CD4-positive, alpha-beta T cell treated with Interleukin-4 for 4 hours (primary cell): ENCODE measurements around the gene ITFG1.

Source experiments
- DNase-seq: peaks from one replicate; pipeline ENCODE4 v3.0.0-alpha.2; 2020

The ITFG1 gene

GRCh38 chr16:47320546-47321310 is 140.1 kb downstream of the ITFG1 start:
- no peak for DNase-seq

- no peak for DNase-seq
These were observed 143.2 kb downstream of the ITFG1 start for GRCh38 chr16:47317465-47318240.

- DNase-seq: no peak
These were observed 144.3 kb downstream of the ITFG1 start for GRCh38 chr16:47316442-47317015.

- no peak for DNase-seq
These were observed 148.9 kb downstream of the ITFG1 start for GRCh38 chr16:47311738-47312505.

GRCh38 chr16:47310792-47311211 is 150.1 kb downstream of the ITFG1 start:
- no peak for DNase-seq

- no peak for DNase-seq
These were observed 151.1 kb downstream of the ITFG1 start for GRCh38 chr16:47309581-47310312.

GRCh38 chr16:47308601-47309000 is 152.3 kb downstream of the ITFG1 start:
- no peak for DNase-seq

GRCh38 chr16:47304563-47304962 is 156.3 kb downstream of the ITFG1 start:
- no peak for DNase-seq

DNA sequence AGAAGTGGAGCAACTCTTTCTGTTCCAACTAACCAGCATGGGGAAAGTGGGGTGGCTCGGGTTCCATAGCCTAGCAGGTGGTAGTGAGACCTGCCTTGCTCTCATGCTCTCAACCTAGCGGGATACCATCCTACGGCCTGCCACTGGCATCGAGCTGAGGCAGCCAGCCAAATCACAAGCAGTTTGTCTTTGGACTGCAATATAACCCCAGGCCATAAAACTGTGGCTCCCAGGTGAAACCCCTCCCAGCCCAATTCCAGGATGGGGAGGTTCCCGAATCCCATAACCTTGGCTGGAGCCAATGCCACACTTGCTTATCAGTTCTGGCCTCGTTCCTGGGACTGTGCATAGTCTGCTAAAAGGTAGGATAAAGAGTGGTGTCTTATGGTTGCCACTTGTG is 161.3 kb downstream of the ITFG1 start:
- no peak for DNase-seq

- no peak for DNase-seq
These were observed 175.9 kb downstream of the ITFG1 start for GRCh38 chr16:47284999-47285398.

- no peak for DNase-seq
These were observed 182.4 kb downstream of the ITFG1 start for GRCh38 chr16:47278306-47278970.

- no peak for DNase-seq
These were observed 184.3 kb downstream of the ITFG1 start for GRCh38 chr16:47276522-47276921.

DNA sequence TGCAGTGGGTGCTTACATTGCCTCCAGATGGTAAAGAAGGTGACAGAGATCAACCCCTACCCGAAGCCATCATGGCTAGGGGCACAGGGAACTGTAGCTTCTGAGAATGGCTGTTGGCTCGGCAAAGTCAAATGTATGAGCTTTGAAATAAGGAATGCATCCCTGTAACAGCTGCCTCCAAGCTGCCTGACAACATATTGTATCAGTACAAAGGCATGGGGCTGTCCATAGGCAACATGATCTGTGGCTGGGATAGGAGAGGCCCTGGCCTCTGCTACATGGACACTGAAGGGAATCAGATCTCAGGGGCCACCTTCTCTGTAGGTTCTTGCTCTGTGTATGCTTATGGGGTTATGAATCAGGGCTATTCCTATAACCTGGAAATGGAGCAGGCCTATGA is 197.9 kb downstream of the ITFG1 start:
- DNase-seq: no peak

- DNase-seq: no peak
These were observed 200.4 kb downstream of the ITFG1 start for GRCh38 chr16:47260503-47260902.

DNA sequence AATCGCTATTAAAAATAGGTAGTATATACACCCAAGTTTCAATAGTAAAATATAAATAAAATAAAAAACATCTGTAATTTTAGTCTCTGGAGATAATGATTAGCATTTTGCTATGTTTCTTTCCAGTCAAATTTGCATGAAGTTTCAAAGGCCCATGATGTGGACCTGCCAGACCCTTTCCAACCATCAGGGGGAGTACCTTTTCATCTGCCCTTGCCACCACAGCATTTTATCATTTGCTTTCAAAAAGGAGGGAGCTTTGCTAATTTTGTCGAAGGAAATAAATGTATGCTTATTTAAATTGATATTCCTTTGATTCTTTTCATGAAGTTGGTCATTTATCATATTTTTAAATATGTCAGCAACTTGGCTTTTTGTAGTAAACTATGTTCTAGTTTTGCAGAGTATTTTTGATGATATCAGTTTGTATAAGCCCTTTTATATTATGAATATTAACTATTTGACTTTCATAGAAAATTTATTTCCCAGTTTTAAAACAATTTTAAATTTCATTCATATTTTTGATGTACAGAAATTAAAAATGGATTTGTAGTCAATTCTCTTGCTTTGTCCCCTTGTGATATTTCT is 201.9 kb downstream of the ITFG1 start:
- peak; percentile 11 for DNase-seq

DNA sequence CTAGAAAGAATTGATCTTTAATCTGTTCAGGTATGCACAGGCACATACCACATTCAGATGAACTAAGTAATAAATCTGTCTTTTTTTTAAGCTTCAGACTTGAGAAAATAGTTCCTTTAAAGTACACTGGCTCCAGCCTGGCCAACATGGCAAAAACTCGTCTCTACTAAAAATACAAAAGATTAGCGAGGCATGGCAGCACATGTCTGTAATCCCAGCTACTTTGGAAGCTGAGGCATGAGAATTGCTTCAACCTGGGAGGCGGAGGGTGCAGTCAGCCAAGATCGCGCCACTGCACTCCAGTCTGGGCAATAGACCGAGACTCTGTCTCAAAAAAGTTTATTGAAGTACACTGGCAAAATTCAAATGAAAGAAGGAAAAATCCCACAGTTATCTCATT is 206.1 kb downstream of the ITFG1 start:
- DNase-seq: no peak

DNA sequence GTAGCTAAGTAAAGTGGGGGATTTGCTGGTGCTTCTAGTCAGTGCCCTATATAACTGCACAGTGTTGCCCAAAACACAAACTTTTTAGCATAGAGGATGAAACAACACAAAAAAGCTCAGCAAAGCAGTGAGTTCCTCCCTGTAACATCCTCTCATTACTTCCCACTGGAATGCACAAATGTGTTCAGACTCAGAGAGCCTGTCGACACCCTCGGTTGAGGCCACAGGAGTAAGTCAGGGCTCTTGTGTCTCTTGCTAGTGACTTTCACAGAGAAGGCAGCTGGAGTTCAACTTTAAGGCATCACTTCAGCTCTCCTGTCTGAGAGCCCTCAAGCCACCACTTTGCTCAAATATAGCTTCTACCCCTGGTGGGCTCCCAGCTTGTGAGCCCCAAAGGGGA is 209.9 kb downstream of the ITFG1 start:
- DNase-seq: no peak

GRCh38 chr16:47247690-47248089 is 213.2 kb downstream of the ITFG1 start:
- DNase-seq: no peak

DNA sequence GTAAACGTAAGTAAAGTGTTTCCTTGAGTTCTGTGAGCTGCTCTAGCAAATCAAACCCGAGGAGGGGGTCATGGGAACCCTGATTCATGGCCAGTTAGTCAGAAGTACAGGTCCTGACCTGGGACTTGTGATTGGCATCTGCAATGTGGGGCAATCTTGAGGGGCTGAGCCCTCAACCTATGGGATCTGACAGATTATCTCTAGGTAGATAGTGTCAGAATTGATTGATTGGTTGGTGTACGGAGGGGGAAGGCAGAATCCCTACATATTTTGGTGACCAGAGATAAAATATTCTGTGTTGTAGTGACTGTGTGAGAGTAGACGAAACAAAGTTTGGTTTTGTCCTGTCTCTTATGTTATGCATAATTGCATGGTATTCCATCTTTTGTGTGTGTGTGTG is 216.7 kb downstream of the ITFG1 start:
- DNase-seq: no peak

DNA sequence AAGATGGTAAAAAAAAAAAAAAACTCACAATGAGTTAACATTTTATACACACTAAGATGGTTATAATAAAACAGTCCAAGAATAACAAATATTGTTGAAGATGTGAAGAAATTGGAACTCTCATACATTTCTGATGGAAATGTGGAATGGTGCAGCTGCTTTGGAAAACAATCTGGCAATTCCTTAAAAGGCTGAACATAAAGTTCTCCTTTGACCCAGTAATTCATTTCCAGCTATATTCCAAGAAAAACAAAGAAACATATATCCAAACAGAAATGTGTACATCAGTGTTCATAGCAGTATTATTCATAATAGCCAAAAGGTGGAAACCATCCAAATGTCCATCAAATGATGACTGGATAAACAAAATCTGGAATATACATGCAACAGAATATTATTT is 219.8 kb downstream of the ITFG1 start:
- DNase-seq: no peak

- no peak for DNase-seq
These were observed 224.1 kb downstream of the ITFG1 start for GRCh38 chr16:47236716-47237115.

- DNase-seq: no peak
These were observed 230.6 kb downstream of the ITFG1 start for GRCh38 chr16:47230296-47230695.
